HepG2 (cell line): ENCODE measurements around the gene PIEZO1. TPM values are rescaled to one million over a fixed set of nuclear protein-coding genes. Genes with fewer than 3 reads are reported as not detected.

Source experiments
- BCL6 ChIP-seq: IDR thresholded peaks from 2 replicates; pipeline ENCODE4 v1.6.1; 2016; ENCODE audit warnings: missing genetic modification reagents, missing compliant biosample characterization
- MAZ ChIP-seq, 2 experiments: sonication (generic) in 1 of 2; formaldehyde crosslinking in 1 of 2; IDR thresholded peaks; 2 replicates each; pipeline versions ENCODE4 v1.5.0 to v1.6.1; 2012 to 2020; ENCODE audit warnings: low read depth in 2 of 2, mild to moderate bottlenecking in 2 of 2, borderline replicate concordance in 1 of 2, improper control_type of control experiment in 1 of 2, low read length in 1 of 2, missing genetic modification reagents in 1 of 2, moderate library complexity in 1 of 2
- ONECUT2 ChIP-seq: sonication (generic); formaldehyde crosslinking; IDR thresholded peaks from 2 replicates; pipeline ENCODE4 v1.4.0; 2020; ENCODE audit warnings: missing genetic modification reagents
- SUZ12 ChIP-seq: fragments of 150-350 bp; IDR thresholded peaks from 2 replicates; pipeline ENCODE4 v1.6.1; 2014; ENCODE audit warnings: low read depth, low read length
- TOE1 ChIP-seq: sonication (generic); formaldehyde crosslinking; IDR thresholded peaks from 2 replicates; pipeline ENCODE4 v1.4.0; 2020; ENCODE audit warnings: mild to moderate bottlenecking, missing genetic modification reagents
- ZBTB21 ChIP-seq: sonication (generic); formaldehyde crosslinking; IDR thresholded peaks from 2 replicates; pipeline ENCODE4 v1.4.0; 2020; ENCODE audit warnings: missing genetic modification reagents
- ZHX2 ChIP-seq, 2 experiments: sonication (generic) in 1 of 2; formaldehyde crosslinking in 1 of 2; IDR thresholded peaks; 2 replicates each; pipeline versions ENCODE4 v1.6.1 to v1.9.0; 2014 to 2022; ENCODE audit warnings: antibody characterized with exemption in 1 of 2, borderline replicate concordance in 1 of 2, inconsistent platforms in 1 of 2, low read depth in 1 of 2, missing genetic modification reagents in 1 of 2
- ZNF33A ChIP-seq: sonication (generic); formaldehyde crosslinking; IDR thresholded peaks from 2 replicates; pipeline ENCODE4 v1.5.1; 2020; ENCODE audit warnings: missing genetic modification reagents, mild to moderate bottlenecking, moderate library complexity, borderline replicate concordance
- ZNF598 ChIP-seq: sonication (generic); formaldehyde crosslinking; IDR thresholded peaks from 2 replicates; pipeline ENCODE4 v1.5.1; 2020; ENCODE audit warnings: mild to moderate bottlenecking, missing genetic modification reagents, borderline replicate concordance
- ZSCAN29 ChIP-seq: sonication (generic); formaldehyde crosslinking; conservative IDR thresholded peaks from 2 replicates; pipeline ENCODE4 v1.4.0; 2020; ENCODE audit warnings: mild to moderate bottlenecking, missing genetic modification reagents
- polyA plus RNA-seq, 8 experiments: library from polyadenylated mRNA; depleted of rRNA in 3 of 8; stranded (reverse) in 7 of 8; unstranded in 1 of 8; fragments of >200 nt; fragmentation: Illumina TruSeq in 4 of 8; extraction: Trizol in 4 of 8; gene quantifications; 2 replicates each; pipeline versions ENCODE4 v1.2.1 to v1.2.3, GENCODE V29; 2011 to 2016; ENCODE audit warnings: low read depth in 4 of 8, missing spikeins in 1 of 8, mixed read lengths in 1 of 8; ENCODE audit not compliant: insufficient read depth in 1 of 8
- total RNA-seq, 5 experiments: library from RNA; depleted of rRNA; stranded (reverse); fragments of >200 nt; fragmentation: Illumina TruSeq; extraction: Trizol; gene quantifications; 2 replicates each; pipeline ENCODE4 v1.2.3, GENCODE V29; 2016; ENCODE audit warnings: low read depth in 1 of 5
- TF ChIP-seq, protein P1 (sequence below): sonication (generic); formaldehyde crosslinking; IDR thresholded peaks from 2 replicates; pipeline ENCODE4 v1.4.0; 2020; ENCODE audit warnings: missing genetic modification reagents
- TF ChIP-seq, protein P2 (sequence below): sonication (generic); formaldehyde crosslinking; IDR thresholded peaks from 2 replicates; pipeline ENCODE4 v1.4.0; 2020; ENCODE audit warnings: mild to moderate bottlenecking, missing genetic modification reagents

Gene PIEZO1
- total and polyA plus RNA-seq, 2 of the 13 experiments (the other 11 are each of a cell fraction or from before 2014, with no cell fraction given) = 67.9 to 85.0 TPM

GRCh38 chr16:88804552-88805339 is 19.7 kb upstream of the PIEZO1 start (continued):
- no peak for TF ChIP-seq ZHX2 (IDR thresholded peaks at IDR 0.05; ENCODE audit: low read depth)
- TF ChIP-seq ZHX2 (CRISPR knock-in tag; IDR thresholded peaks at IDR 0.05; ENCODE audit: borderline replicate concordance) = no peak
- TF ChIP-seq MAZ (IDR thresholded peaks at IDR 0.05; ENCODE audit: borderline replicate concordance, low read depth, low read length) = no peak
- TF ChIP-seq MAZ (CRISPR knock-in tag; IDR thresholded peaks at IDR 0.05; ENCODE audit: low read depth) = no peak
- TF ChIP-seq ZNF598 (CRISPR knock-in tag) = no peak
- TF ChIP-seq ZNF33A (CRISPR knock-in tag) = no peak
- TF ChIP-seq ZBTB21 (CRISPR knock-in tag) = peak; percentile 57; the same call in 1 of the 2 replicates
- TF ChIP-seq ZSCAN29 (CRISPR knock-in tag) = no peak
- TF ChIP-seq, protein P1, sequence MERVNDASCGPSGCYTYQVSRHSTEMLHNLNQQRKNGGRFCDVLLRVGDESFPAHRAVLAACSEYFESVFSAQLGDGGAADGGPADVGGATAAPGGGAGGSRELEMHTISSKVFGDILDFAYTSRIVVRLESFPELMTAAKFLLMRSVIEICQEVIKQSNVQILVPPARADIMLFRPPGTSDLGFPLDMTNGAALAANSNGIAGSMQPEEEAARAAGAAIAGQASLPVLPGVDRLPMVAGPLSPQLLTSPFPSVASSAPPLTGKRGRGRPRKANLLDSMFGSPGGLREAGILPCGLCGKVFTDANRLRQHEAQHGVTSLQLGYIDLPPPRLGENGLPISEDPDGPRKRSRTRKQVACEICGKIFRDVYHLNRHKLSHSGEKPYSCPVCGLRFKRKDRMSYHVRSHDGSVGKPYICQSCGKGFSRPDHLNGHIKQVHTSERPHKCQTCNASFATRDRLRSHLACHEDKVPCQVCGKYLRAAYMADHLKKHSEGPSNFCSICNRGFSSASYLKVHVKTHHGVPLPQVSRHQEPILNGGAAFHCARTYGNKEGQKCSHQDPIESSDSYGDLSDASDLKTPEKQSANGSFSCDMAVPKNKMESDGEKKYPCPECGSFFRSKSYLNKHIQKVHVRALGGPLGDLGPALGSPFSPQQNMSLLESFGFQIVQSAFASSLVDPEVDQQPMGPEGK (CRISPR knock-in tag) = peak; percentile 67; the same call in 1 of the 2 replicates
- no peak for TF ChIP-seq ONECUT2 (CRISPR knock-in tag)
- TF ChIP-seq SUZ12 = no peak
- TF ChIP-seq TOE1 (CRISPR knock-in tag) = peak; percentile 43; the same call in 1 of the 2 replicates
- TF ChIP-seq BCL6 = no peak; the same call in 1 of the 2 replicates
- TF ChIP-seq, protein P2, sequence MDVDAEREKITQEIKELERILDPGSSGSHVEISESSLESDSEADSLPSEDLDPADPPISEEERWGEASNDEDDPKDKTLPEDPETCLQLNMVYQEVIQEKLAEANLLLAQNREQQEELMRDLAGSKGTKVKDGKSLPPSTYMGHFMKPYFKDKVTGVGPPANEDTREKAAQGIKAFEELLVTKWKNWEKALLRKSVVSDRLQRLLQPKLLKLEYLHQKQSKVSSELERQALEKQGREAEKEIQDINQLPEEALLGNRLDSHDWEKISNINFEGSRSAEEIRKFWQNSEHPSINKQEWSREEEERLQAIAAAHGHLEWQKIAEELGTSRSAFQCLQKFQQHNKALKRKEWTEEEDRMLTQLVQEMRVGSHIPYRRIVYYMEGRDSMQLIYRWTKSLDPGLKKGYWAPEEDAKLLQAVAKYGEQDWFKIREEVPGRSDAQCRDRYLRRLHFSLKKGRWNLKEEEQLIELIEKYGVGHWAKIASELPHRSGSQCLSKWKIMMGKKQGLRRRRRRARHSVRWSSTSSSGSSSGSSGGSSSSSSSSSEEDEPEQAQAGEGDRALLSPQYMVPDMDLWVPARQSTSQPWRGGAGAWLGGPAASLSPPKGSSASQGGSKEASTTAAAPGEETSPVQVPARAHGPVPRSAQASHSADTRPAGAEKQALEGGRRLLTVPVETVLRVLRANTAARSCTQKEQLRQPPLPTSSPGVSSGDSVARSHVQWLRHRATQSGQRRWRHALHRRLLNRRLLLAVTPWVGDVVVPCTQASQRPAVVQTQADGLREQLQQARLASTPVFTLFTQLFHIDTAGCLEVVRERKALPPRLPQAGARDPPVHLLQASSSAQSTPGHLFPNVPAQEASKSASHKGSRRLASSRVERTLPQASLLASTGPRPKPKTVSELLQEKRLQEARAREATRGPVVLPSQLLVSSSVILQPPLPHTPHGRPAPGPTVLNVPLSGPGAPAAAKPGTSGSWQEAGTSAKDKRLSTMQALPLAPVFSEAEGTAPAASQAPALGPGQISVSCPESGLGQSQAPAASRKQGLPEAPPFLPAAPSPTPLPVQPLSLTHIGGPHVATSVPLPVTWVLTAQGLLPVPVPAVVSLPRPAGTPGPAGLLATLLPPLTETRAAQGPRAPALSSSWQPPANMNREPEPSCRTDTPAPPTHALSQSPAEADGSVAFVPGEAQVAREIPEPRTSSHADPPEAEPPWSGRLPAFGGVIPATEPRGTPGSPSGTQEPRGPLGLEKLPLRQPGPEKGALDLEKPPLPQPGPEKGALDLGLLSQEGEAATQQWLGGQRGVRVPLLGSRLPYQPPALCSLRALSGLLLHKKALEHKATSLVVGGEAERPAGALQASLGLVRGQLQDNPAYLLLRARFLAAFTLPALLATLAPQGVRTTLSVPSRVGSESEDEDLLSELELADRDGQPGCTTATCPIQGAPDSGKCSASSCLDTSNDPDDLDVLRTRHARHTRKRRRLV = no peak
